Measurements from ENCODE around the gene GZMH. TPM values are rescaled to one million over a fixed set of nuclear protein-coding genes. Genes with fewer than 3 reads are reported as not detected.
"Not testable (repeated sequence)": the region's sequence is repeated elsewhere in the genome, so short reads cannot be mapped to it uniquely, and the experiment has no call there.

GZMH gene, protein sequence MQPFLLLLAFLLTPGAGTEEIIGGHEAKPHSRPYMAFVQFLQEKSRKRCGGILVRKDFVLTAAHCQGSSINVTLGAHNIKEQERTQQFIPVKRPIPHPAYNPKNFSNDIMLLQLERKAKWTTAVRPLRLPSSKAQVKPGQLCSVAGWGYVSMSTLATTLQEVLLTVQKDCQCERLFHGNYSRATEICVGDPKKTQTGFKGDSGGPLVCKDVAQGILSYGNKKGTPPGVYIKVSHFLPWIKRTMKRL
- 7.5 TPM for total RNA-seq
- long read RNA-seq, transcript GZMH-201 (5 exons, 909 nt) = major isoform, 5 of 7 reads
- long read RNA-seq, partial matches to known transcripts = 2 of 7 reads
- long read RNA-seq, other reads (novel, unspliced or antisense) = 0 of 7 reads

- intact Hi-C loops (cut with DNase I) = no loop called here
Measured at GRCh38 chr14:24609655-24610344, at the start of gene GZMH. GZMH (minus strand) TSS chr14:24609685; CDS start chr14:24609613, 72 bp downstream.

GRCh38 chr14:24648361-24648760, 38.9 kb upstream of the GZMH start:
- DNase-seq; H3K4me3 ChIP-seq; H3K36me3 ChIP-seq; H3K27ac ChIP-seq; H3K4me1 ChIP-seq; H3K9me3 ChIP-seq; ATAC-seq; H3K27me3 ChIP-seq (ENCODE audit: low read depth); intact Hi-C loops (cut with DNase I): not testable (repeated sequence)

More at GRCh38 chr14:24609655-24610344, at the start of gene GZMH:
- H3K4me1 ChIP-seq = no peaks in the 10 kb centered on the region
- no peaks in the 10 kb centered on the region for H3K36me3 ChIP-seq
- peak in 1 of 2 donors; percentile 38 for ATAC-seq
- no peaks in the 10 kb centered on the region for H3K27me3 ChIP-seq (ENCODE audit: low read depth)
- H3K9me3 ChIP-seq = no peaks in the 10 kb centered on the region
- TF ChIP-seq CTCF (IDR thresholded peaks at IDR 0.05) = no peak
- H3K4me3 ChIP-seq = no peak within 1 kb of the TSS
- H3K27ac ChIP-seq = no peak within 1 kb of the TSS
- DNase-seq = no peak

GRCh38 chr14:24639905-24640304, 30.4 kb upstream of the GZMH start:
- Histone ChIP-seq H3K9me3 (no peaks in the 10 kb centered on the region), H3K4me3 (no peak overlapping the region), H3K27me3 (ENCODE audit: low read depth) (no peaks in the 10 kb centered on the region), H3K36me3 (no peaks in the 10 kb centered on the region), H3K4me1 (no peaks in the 10 kb centered on the region), H3K27ac (no peak overlapping the region)
- no peak for DNase-seq
- intact Hi-C loops (cut with DNase I) = no loop called here
- no peak for ATAC-seq
- no peak for TF ChIP-seq CTCF (IDR thresholded peaks at IDR 0.05)

DNA sequence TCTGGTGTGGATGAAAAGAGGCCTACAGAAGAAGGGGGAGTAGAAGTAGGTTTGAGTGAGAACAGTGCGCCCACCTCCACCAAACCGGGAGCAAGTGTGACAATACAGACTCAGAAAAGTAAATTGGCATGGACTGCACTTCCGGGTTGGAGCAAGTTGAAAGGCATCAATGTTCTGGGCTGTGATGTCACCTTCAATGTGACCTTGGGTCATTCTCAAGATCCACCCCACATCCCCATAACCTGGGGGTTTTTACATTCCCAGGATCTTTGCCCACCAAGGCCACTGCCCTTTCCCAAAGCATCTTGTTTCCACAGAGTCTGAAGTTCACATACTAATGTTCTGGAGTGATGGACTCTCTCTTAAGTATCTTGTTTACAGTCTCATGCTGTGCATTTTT, 29.8 kb upstream of the GZMH start:
- Histone ChIP-seq H3K9me3 (no peaks in the 10 kb centered on the region), H3K27me3 (ENCODE audit: low read depth) (no peaks in the 10 kb centered on the region), H3K4me1 (no peaks in the 10 kb centered on the region), H3K27ac (no peak overlapping the region), H3K36me3 (no peaks in the 10 kb centered on the region), H3K4me3 (no peak overlapping the region)
- no peak for ATAC-seq
- no peak for TF ChIP-seq CTCF (IDR thresholded peaks at IDR 0.05)
- no peak for DNase-seq
- intact Hi-C loops (cut with DNase I) = no loop called here

DNA sequence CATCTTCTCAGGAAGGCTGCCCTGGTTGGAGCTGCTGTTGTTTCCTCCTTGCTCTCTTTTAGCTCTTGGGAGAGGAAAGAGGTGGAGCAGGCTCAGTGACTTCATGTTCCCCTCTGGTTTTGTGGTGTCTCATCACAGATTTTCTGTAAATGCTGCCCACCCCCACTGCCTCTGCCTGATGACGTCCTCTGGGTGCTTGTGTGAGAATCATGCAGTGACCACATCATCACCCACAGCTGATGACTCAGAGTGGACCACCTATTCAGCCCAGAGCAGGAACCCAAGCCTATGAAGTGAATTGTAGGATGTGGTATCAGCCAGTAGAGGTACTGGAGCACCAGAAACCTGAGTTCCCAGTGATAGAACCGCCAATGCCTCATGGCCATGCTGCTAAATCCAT, 24.7 kb upstream of the GZMH start, which contains the start of gene GZMB:
Gene GZMB (minus strand): TSS at position 33 of the 400 bp plus-strand sequence. CDS start 30 bp downstream, at position 3.
- Histone ChIP-seq H3K9me3 (no peaks in the 10 kb centered on the region), H3K27me3 (ENCODE audit: low read depth) (no peaks in the 10 kb centered on the region), H3K4me1 (no peaks in the 10 kb centered on the region), H3K27ac (no peak within 1 kb of the TSS), H3K36me3 (no peaks in the 10 kb centered on the region), H3K4me3 (no peak within 1 kb of the TSS)
- no peak for TF ChIP-seq CTCF (IDR thresholded peaks at IDR 0.05)
- intact Hi-C loops (cut with DNase I) = no loop called here
- DNase-seq (no peak), ATAC-seq (peak; percentile 58 to 63)

DNA sequence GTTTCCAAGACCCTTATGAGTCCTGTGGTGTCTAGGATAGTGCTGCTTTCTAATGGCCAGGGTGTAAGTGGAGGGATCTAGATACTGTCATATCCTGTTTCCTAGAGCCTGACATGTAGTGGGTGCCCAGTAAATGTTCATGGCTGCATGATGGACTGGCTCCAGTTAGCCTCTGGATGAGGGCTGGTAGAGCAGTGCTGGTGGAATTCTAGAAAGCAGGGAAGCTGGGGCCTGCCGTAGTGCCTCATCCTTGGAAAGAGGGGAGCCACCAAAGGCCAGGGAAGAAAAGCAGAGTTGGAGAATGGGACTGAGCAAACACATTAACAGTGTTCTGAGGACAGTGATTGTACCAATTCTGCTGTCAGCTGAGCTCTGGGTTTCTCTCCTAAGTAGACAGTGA, 23.9 kb upstream of the GZMH start:
- intact Hi-C loops (cut with DNase I) = no loop called here
- no peaks in the 10 kb centered on the region for H3K36me3 ChIP-seq
- ATAC-seq (no peak), DNase-seq (no peak)
- H3K4me3 ChIP-seq = no peak overlapping the region
- H3K9me3 ChIP-seq = no peaks in the 10 kb centered on the region
- H3K4me1 ChIP-seq = no peaks in the 10 kb centered on the region
- no peak overlapping the region for H3K27ac ChIP-seq
- H3K27me3 ChIP-seq (ENCODE audit: low read depth) = no peaks in the 10 kb centered on the region
- no peak for TF ChIP-seq CTCF (IDR thresholded peaks at IDR 0.05)
